Stomach smooth muscle (tissue), 2 donors: ENCODE measurements around the gene KLK10.
A peak's percentile ranks its signal among the peaks of the same experiment; 100 is the strongest.

Experiments
- H3K27ac ChIP-seq: one replicate; pipeline ENCODE4 v1.7.0; 2013; ENCODE audit warnings: mild to moderate bottlenecking, low read length, inconsistent platforms
- H3K27me3 ChIP-seq, 2 donors: one replicate each; pipeline ENCODE4 v1.7.0; 2013; ENCODE audit warnings: low read length in 2 of 2; ENCODE audit not compliant: insufficient read depth in 2 of 2, control insufficient read depth in 1 of 2
- H3K36me3 ChIP-seq, 2 donors: one replicate each; pipeline ENCODE4 v1.7.0; 2013; ENCODE audit warnings: low read length in 2 of 2; ENCODE audit not compliant: control insufficient read depth in 2 of 2, insufficient read depth in 2 of 2
- H3K4me1 ChIP-seq: one replicate; pipeline ENCODE4 v1.7.0; 2013; ENCODE audit warnings: low read length; ENCODE audit not compliant: control insufficient read depth, insufficient read depth
- H3K4me3 ChIP-seq, 2 donors: one replicate each; pipeline ENCODE4 v1.7.0; 2013; ENCODE audit warnings: low read length in 2 of 2
- H3K9ac ChIP-seq, 2 donors: one replicate each; pipeline ENCODE4 v1.7.0; 2013; ENCODE audit warnings: low read length in 2 of 2, mild to moderate bottlenecking in 1 of 2
- H3K9me3 ChIP-seq, 2 donors: one replicate each; pipeline ENCODE4 v1.7.0; 2013; ENCODE audit warnings: low read length in 2 of 2; ENCODE audit not compliant: control insufficient read depth in 2 of 2
- donor health status: healthy.
- donor health status: Pancreatic carcinoma.

KLK10 gene

GRCh38 chr19:51026554-51026831 is 7.0 kb upstream of the KLK10 start, which contains the start of gene KLK11:
TSS of gene KLK11 (minus strand) at chr19:51026616. CDS start at chr19:51025631, 985 bp downstream.
- H3K4me1 ChIP-seq: no peaks in the 10 kb centered on the region
- H3K36me3 ChIP-seq: no peaks in the 10 kb centered on the region
- no peak within 1 kb of the TSS for H3K9ac ChIP-seq
- no peak within 1 kb of the TSS for H3K4me3 ChIP-seq
- peaks cover 18 to 23% of the 10 kb centered on the region in 2 donors for H3K27me3 ChIP-seq
- no peak within 1 kb of the TSS for H3K27ac ChIP-seq
- peaks cover 0 to 3% of the 10 kb centered on the region in 2 donors for H3K9me3 ChIP-seq

- H3K27me3 ChIP-seq: peaks cover 18 to 23% of the 10 kb centered on the region in 2 donors
- no peaks in the 10 kb centered on the region for H3K36me3 ChIP-seq
- H3K4me1 ChIP-seq: no peaks in the 10 kb centered on the region
- H3K9me3 ChIP-seq: peaks cover 0 to 3% of the 10 kb centered on the region in 2 donors
- H3K27ac ChIP-seq: no peak overlapping the region
- H3K4me3 ChIP-seq: no peak overlapping the region
- no peak overlapping the region for H3K9ac ChIP-seq
These were observed 6.5 kb upstream of the KLK10 start for GRCh38 chr19:51025809-51026553.

- no peak overlapping the region for H3K27ac ChIP-seq
- H3K9ac ChIP-seq: no peak overlapping the region
- H3K9me3 ChIP-seq: peaks cover 0 to 3% of the 10 kb centered on the region in 2 donors
- H3K4me1 ChIP-seq: no peaks in the 10 kb centered on the region
- H3K36me3 ChIP-seq: no peaks in the 10 kb centered on the region
- peaks cover 18 to 19% of the 10 kb centered on the region in 2 donors for H3K27me3 ChIP-seq
- H3K4me3 ChIP-seq: no peak overlapping the region
These were observed 5.9 kb upstream of the KLK10 start for GRCh38 chr19:51025401-51025800.

GRCh38 chr19:51024924-51025323 is 5.4 kb upstream of the KLK10 start:
- no peak overlapping the region for H3K9ac ChIP-seq
- no peaks in the 10 kb centered on the region for H3K36me3 ChIP-seq
- H3K4me1 ChIP-seq: no peaks in the 10 kb centered on the region
- H3K4me3 ChIP-seq: no peak overlapping the region
- peaks cover 19% of the 10 kb centered on the region in 2 donors for H3K27me3 ChIP-seq
- no peak overlapping the region for H3K27ac ChIP-seq
- H3K9me3 ChIP-seq: peaks cover 0 to 3% of the 10 kb centered on the region in 2 donors

- H3K27ac ChIP-seq: no peak overlapping the region
- no peak overlapping the region for H3K9ac ChIP-seq
- H3K9me3 ChIP-seq: no peaks in the 10 kb centered on the region
- H3K27me3 ChIP-seq: peaks cover 19 to 28% of the 10 kb centered on the region in 2 donors
- peaks cover 3% of the 10 kb centered on the region for H3K4me1 ChIP-seq
- no peak overlapping the region for H3K4me3 ChIP-seq
- no peaks in the 10 kb centered on the region for H3K36me3 ChIP-seq
These were observed 4.4 kb upstream of the KLK10 start for GRCh38 chr19:51023946-51024345.

- Histone ChIP-seq H3K27me3 (peaks cover 21 to 32% of the 10 kb centered on the region in 2 donors), H3K4me1 (peaks cover 3% of the 10 kb centered on the region), H3K4me3 (no peak overlapping the region), H3K36me3 (no peaks in the 10 kb centered on the region), H3K27ac (no peak overlapping the region), H3K9me3 (no peaks in the 10 kb centered on the region), H3K9ac (no peak overlapping the region)
These were observed 3.0 kb upstream of the KLK10 start for GRCh38 chr19:51022526-51022925.

- peaks cover 30 to 41% of the 10 kb centered on the region in 2 donors for H3K27me3 ChIP-seq
- no peak overlapping the region for H3K4me3 ChIP-seq
- no peak overlapping the region for H3K9ac ChIP-seq
- H3K9me3 ChIP-seq: no peaks in the 10 kb centered on the region
- no peak overlapping the region for H3K27ac ChIP-seq
- H3K36me3 ChIP-seq: no peaks in the 10 kb centered on the region
- peaks cover 3% of the 10 kb centered on the region for H3K4me1 ChIP-seq
These were observed 1.6 kb upstream of the KLK10 start for GRCh38 chr19:51020988-51021651.

GRCh38 chr19:51018745-51019543 is 565 bp downstream of the KLK10 start:
- Histone ChIP-seq H3K4me1 (peaks cover 3% of the 10 kb centered on the region), H3K27me3 (peaks cover 41% of the 10 kb centered on the region in 2 donors), H3K9ac (no peak overlapping the region), H3K4me3 (peak overlapping the region in 1 of 2 donors; percentile 22), H3K36me3 (no peaks in the 10 kb centered on the region), H3K9me3 (no peaks in the 10 kb centered on the region), H3K27ac (no peak overlapping the region)

- no peaks in the 10 kb centered on the region for H3K36me3 ChIP-seq
- H3K27ac ChIP-seq: no peak overlapping the region
- H3K4me3 ChIP-seq: peak overlapping the region in 1 of 2 donors; percentile 35
- H3K9ac ChIP-seq: no peak overlapping the region
- H3K4me1 ChIP-seq: peaks cover 3% of the 10 kb centered on the region
- H3K27me3 ChIP-seq: peaks cover 38 to 39% of the 10 kb centered on the region in 2 donors
- H3K9me3 ChIP-seq: no peaks in the 10 kb centered on the region
These were observed 2.5 kb downstream of the KLK10 start for GRCh38 chr19:51016798-51017683.

GRCh38 chr19:51015691-51016267 is 3.7 kb downstream of the KLK10 start:
- Histone ChIP-seq H3K4me1 (peaks cover 3% of the 10 kb centered on the region), H3K36me3 (no peaks in the 10 kb centered on the region), H3K9ac (no peak overlapping the region), H3K4me3 (no peak overlapping the region), H3K9me3 (no peaks in the 10 kb centered on the region), H3K27ac (no peak overlapping the region), H3K27me3 (peaks cover 39 to 40% of the 10 kb centered on the region in 2 donors)
